Activated T-cell treated with anti-CD3 and anti-CD28 coated beads, Interleukin-2, amount 50 U/mL, for 4 hours (primary cell): Measurements from ENCODE around the gene PIEZO1. TPM values are rescaled to one million over a fixed set of nuclear protein-coding genes. Genes with fewer than 3 reads are reported as not detected.

Source experiments
- ATAC-seq, 2 donors: fragments of 200-7000 bp; cut with Tn5 transposase; one replicate each; pipeline ENCODE4 v1.10.0; 2021
- DNase-seq: peaks from one replicate; pipeline ENCODE4 v3.0.0-alpha.2; 2020
- H3K27me3 Mint-ChIP-seq: one replicate; pipeline ENCODE4 v1.8.0; 2021; ENCODE audit warnings: low read depth, mixed read lengths
- H3K36me3 Mint-ChIP-seq: one replicate; pipeline ENCODE4 v1.8.0; 2022; ENCODE audit warnings: mixed read lengths; ENCODE audit not compliant: insufficient read depth
- H3K4me1 Mint-ChIP-seq: one replicate; pipeline ENCODE4 v1.8.0; 2021; ENCODE audit warnings: low read depth, mixed read lengths
- H3K4me3 Mint-ChIP-seq: one replicate; pipeline ENCODE4 v1.8.0; 2021; ENCODE audit warnings: mild to moderate bottlenecking, moderate library complexity, mixed read lengths
- H3K9me3 Mint-ChIP-seq: one replicate; pipeline ENCODE4 v1.8.0; 2021; ENCODE audit warnings: mixed read lengths
- total RNA-seq, 3 donors: library from RNA; stranded (reverse); gene quantifications; one replicate each; pipeline ENCODE4 v1.2.1, GENCODE V29; 2021

The PIEZO1 gene
- total RNA-seq, 3 donors from 2014 or later = 116 to 171 (median 139) TPM

DNA sequence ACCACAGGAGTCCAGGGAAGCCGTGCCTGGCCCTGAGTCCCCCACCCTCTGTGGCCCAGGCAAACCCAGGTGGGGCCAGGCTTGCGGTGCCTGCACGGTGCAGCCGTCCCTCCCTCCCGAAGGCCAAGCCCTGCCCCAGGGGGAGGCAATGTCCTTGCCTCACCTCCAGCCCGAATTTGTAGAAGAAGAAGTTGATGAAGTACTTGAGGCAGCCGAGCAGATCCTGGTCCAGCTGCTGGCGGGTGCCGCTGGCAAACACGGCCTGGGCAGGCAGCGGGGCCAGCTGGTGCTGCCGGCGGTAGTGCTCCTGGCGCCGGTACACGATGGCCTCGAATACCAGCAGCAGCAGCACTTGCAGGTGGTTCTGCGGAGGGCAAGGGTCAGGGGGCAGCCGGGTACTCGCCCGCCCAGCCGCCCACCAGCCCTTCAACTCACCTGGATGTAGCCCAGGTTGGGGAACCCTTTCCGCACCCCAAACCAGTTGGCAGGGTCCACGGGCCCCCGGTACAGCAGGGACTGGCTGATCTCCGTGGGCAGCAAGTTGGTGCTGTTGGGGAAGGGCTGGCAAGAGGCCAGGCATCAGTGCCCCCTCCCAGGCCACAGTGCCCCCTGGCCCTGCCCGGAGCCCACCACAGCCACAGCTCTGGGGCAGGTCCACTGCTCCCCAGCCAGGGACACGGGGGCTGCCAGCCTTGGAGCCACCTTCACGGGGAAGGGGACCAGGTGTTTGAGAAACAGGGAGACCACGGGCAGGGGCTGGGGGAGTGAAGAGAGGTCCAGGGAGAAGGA, 52.7 kb downstream of the PIEZO1 start:
- ATAC-seq = no peak
- Mint-ChIP-seq H3K9me3 (no peaks in the 10 kb centered on the region), H3K4me1 (no peaks in the 10 kb centered on the region), H3K36me3 (peaks cover 10% of the 10 kb centered on the region), H3K4me3 (no peak overlapping the region), H3K27me3 (no peaks in the 10 kb centered on the region)
- DNase-seq = no peak

- no peaks in the 10 kb centered on the region for H3K4me1 Mint-ChIP-seq
- ATAC-seq (no peak), DNase-seq (no peak)
- no peak overlapping the region for H3K4me3 Mint-ChIP-seq
- peaks cover 10% of the 10 kb centered on the region for H3K36me3 Mint-ChIP-seq
- no peaks in the 10 kb centered on the region for H3K9me3 Mint-ChIP-seq
- no peaks in the 10 kb centered on the region for H3K27me3 Mint-ChIP-seq
Measured at GRCh38 chr16:88731699-88732098, 53.3 kb downstream of the PIEZO1 start.

- Mint-ChIP-seq H3K4me1 (no peaks in the 10 kb centered on the region), H3K4me3 (no peak overlapping the region)
Measured at GRCh38 chr16:88730632-88731607, 54.1 kb downstream of the PIEZO1 start.

GRCh38 chr16:88727871-88728270, 57.1 kb downstream of the PIEZO1 start:
- H3K36me3 Mint-ChIP-seq = peaks cover 8% of the 10 kb centered on the region
- no peaks in the 10 kb centered on the region for H3K9me3 Mint-ChIP-seq
- H3K4me3 Mint-ChIP-seq = no peak overlapping the region
- H3K4me1 Mint-ChIP-seq = no peaks in the 10 kb centered on the region
- ATAC-seq (no peak), DNase-seq (no peak)
- H3K27me3 Mint-ChIP-seq = no peaks in the 10 kb centered on the region

More at GRCh38 chr16:88730632-88731607, 54.1 kb downstream of the PIEZO1 start:
- Mint-ChIP-seq H3K27me3 (no peaks in the 10 kb centered on the region), H3K9me3 (no peaks in the 10 kb centered on the region), H3K36me3 (peaks cover 10% of the 10 kb centered on the region)
- no peak for ATAC-seq
- no peak for DNase-seq

GRCh38 chr16:88726981-88727380, 58.0 kb downstream of the PIEZO1 start:
- Mint-ChIP-seq H3K36me3 (peaks cover 9% of the 10 kb centered on the region), H3K4me1 (no peaks in the 10 kb centered on the region), H3K27me3 (no peaks in the 10 kb centered on the region), H3K9me3 (no peaks in the 10 kb centered on the region), H3K4me3 (no peak overlapping the region)
- DNase-seq = no peak
- no peak for ATAC-seq

DNA sequence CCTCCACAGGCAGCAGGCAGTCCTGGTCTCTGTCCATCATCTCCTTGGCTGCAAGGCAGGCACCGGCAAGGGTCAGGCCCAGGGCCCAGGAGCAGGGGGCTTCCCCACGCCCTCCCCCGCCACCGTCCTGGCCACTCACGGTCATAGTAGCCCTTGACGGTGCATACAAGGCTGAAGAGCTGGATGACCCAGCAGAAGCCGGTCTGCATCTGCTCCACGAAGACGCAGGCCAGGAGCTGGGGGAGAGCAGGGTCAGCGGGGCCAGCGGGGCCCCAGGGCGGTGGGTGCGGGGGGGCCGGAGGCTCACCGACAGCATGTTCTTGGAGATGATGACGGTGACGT, 58.6 kb downstream of the PIEZO1 start:
- H3K27me3 Mint-ChIP-seq = no peaks in the 10 kb centered on the region
- no peak for ATAC-seq
- no peaks in the 10 kb centered on the region for H3K4me1 Mint-ChIP-seq

DNA sequence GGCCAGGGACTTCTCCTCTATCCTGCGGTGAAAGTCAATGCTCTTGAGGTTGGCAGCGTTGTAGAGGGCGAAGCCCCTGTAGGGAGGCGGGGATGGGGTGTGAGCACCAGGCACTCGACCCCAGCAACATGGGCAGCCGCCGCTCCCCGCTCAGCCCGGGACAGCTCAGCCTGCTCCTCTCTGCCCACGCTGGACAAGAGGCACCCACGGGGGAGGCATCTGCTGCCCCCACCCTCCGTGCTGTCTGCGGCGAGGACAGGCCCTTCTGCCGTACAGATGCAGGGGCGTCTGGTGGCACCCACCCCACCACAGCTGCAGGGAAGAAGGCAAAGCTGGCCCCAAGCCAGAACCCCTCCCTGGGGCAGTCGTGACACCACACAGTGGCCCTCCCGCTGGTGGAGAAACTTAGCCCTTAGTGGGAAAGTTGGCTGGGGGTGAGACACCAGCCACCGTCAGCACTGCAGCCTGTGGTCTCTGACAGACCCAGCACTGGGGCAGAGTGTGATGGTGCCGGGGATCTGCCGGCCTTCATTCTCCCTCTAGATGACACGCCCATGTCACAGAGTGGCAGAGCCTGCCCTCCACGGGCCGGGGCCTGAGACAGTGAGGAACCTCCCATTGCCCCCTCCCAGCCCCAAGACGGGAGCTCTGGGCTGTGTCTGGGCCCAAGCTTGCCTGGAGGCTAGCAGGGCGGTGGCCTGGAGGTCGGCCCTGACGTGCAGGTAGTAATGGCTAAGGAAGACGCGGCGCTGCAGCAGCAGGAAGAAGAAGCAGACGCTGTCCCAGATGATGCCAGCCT, 59.2 kb downstream of the PIEZO1 start:
- Mint-ChIP-seq H3K4me3 (no peak overlapping the region), H3K9me3 (no peaks in the 10 kb centered on the region), H3K27me3 (no peaks in the 10 kb centered on the region), H3K4me1 (no peaks in the 10 kb centered on the region), H3K36me3 (peaks cover 9% of the 10 kb centered on the region)
- DNase-seq (no peak), ATAC-seq (no peak)

More for the DNA sequence above, 58.6 kb downstream of the PIEZO1 start:
- Mint-ChIP-seq H3K9me3 (no peaks in the 10 kb centered on the region), H3K36me3 (peaks cover 11% of the 10 kb centered on the region), H3K4me3 (no peak overlapping the region)
- DNase-seq = no peak

GRCh38 chr16:88724855-88725555, 60.0 kb downstream of the PIEZO1 start:
- no peak overlapping the region for H3K4me3 Mint-ChIP-seq
- peaks cover 11% of the 10 kb centered on the region for H3K36me3 Mint-ChIP-seq
- no peak for DNase-seq
- H3K27me3 Mint-ChIP-seq = no peaks in the 10 kb centered on the region
- no peaks in the 10 kb centered on the region for H3K9me3 Mint-ChIP-seq
- no peak for ATAC-seq
- no peaks in the 10 kb centered on the region for H3K4me1 Mint-ChIP-seq

GRCh38 chr16:88723911-88724310, 61.1 kb downstream of the PIEZO1 start:
- H3K4me1 Mint-ChIP-seq = no peaks in the 10 kb centered on the region
- H3K36me3 Mint-ChIP-seq = peaks cover 13% of the 10 kb centered on the region
- ATAC-seq (no peak), DNase-seq (no peak)
- no peaks in the 10 kb centered on the region for H3K27me3 Mint-ChIP-seq
- H3K9me3 Mint-ChIP-seq = no peaks in the 10 kb centered on the region
- H3K4me3 Mint-ChIP-seq = no peak overlapping the region

GRCh38 chr16:88723507-88723887, 61.5 kb downstream of the PIEZO1 start:
- H3K9me3 Mint-ChIP-seq = no peaks in the 10 kb centered on the region
- DNase-seq (no peak), ATAC-seq (no peak)
- H3K4me3 Mint-ChIP-seq = no peak overlapping the region
- H3K36me3 Mint-ChIP-seq = peaks cover 13% of the 10 kb centered on the region
- H3K4me1 Mint-ChIP-seq = no peaks in the 10 kb centered on the region
- H3K27me3 Mint-ChIP-seq = no peaks in the 10 kb centered on the region

DNA sequence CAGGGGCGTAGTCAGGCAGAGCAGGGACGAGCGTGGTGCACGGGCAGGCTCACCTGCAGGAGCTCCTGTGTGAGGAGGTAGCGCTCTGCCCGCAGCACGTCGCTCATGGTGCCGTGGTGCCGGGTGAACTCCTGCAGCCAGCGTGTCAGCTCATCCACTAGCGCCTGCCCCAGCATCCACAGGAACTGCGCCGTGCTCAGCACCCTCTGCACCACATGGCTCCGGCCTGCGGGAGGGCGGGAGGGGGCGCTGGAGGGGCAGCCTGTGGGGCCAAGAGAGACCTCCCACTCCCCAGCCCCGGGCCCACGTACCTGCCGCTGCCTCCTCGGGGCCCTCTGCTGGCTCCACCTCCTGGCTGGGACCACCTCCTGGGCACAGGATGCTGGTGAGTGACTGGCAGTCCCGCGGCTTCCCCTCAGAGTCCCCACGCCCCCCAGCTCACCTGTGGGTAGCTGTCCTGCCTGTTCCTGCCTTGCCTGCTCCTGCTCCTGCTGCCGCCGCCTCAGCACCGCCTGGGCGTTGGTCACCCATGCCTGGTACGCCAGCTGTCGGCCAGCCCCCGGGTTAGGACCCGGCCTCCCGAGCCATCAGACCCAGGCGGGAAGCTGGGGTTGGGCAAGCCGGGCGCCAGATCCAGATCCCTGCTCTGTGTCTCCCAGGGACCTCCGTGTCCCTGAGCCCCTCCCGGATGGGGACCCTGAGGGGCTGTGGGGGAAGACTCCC, 62.1 kb downstream of the PIEZO1 start:
- Mint-ChIP-seq H3K4me3 (no peak overlapping the region), H3K36me3 (peaks cover 14% of the 10 kb centered on the region), H3K27me3 (no peaks in the 10 kb centered on the region), H3K4me1 (no peaks in the 10 kb centered on the region), H3K9me3 (no peaks in the 10 kb centered on the region)
- DNase-seq (no peak), ATAC-seq (no peak)

GRCh38 chr16:88721815-88722755, 62.9 kb downstream of the PIEZO1 start:
- H3K27me3 Mint-ChIP-seq = no peaks in the 10 kb centered on the region
- no peak for ATAC-seq
- no peak for DNase-seq
- no peaks in the 10 kb centered on the region for H3K9me3 Mint-ChIP-seq
- H3K36me3 Mint-ChIP-seq = peaks cover 18% of the 10 kb centered on the region
- H3K4me3 Mint-ChIP-seq = no peak overlapping the region
- H3K4me1 Mint-ChIP-seq = no peaks in the 10 kb centered on the region
